Activated CD8-positive, alpha-beta T cell treated with anti-CD3 and anti-CD28 coated beads for 36 hours (primary cell): ENCODE results near the gene VTI1A. TPM values are rescaled to one million over a fixed set of nuclear protein-coding genes. Genes with fewer than 3 reads are reported as not detected.

Experiments used
- ATAC-seq: fragments of 200-7000 bp; cut with Tn5 transposase; one replicate; pipeline ENCODE4 v1.10.0; 2021; ENCODE audit warnings: mild to moderate bottlenecking, moderate library complexity
- CTCF ChIA-PET: fragments of 350-600 bp; sonication (Branson Sonifier 250); formaldehyde crosslinking; loops from one replicate; lab custom pipeline; 2021; ENCODE audit warnings: antibody characterized with exemption; lab: Charles Lee
- POLR2A ChIA-PET: fragments of 350-600 bp; sonication (Branson Sonifier 250); formaldehyde crosslinking; loops from one replicate; lab custom pipeline; 2021; ENCODE audit warnings: antibody characterized with exemption; lab: Charles Lee
- DNase-seq: peaks from one replicate; pipeline ENCODE4 v3.0.0-alpha.2; 2020
- H3K27ac Mint-ChIP-seq: one replicate; pipeline ENCODE4 v1.8.0; 2021; ENCODE audit warnings: mild to moderate bottlenecking, mixed read lengths
- H3K27me3 Mint-ChIP-seq: one replicate; pipeline ENCODE4 v1.8.0; 2021; ENCODE audit warnings: mixed read lengths
- H3K36me3 Mint-ChIP-seq: one replicate; pipeline ENCODE4 v1.8.0; 2021; ENCODE audit warnings: low read depth, mixed read lengths
- H3K4me1 Mint-ChIP-seq: one replicate; pipeline ENCODE4 v1.8.0; 2021; ENCODE audit warnings: low read depth, mixed read lengths
- H3K4me3 Mint-ChIP-seq: one replicate; pipeline ENCODE4 v1.8.0; 2021; ENCODE audit warnings: mild to moderate bottlenecking, moderate library complexity, mixed read lengths
- H3K9me3 Mint-ChIP-seq: one replicate; pipeline ENCODE4 v1.8.0; 2021; ENCODE audit warnings: mixed read lengths
- intact Hi-C: fragments of 100-400 bp; cut with micrococcal nuclease; formaldehyde crosslinking; loops from one replicate; pipeline ENCODE4 v1.10.0; 2022
- total RNA-seq, 2 experiments: library from RNA; stranded (reverse); gene quantifications; one replicate each; pipeline ENCODE4 v1.2.3, GENCODE V29; 2021
- TF ChIP-seq, protein P1 (sequence below): fragments of 200-600 bp; IDR thresholded peaks from one replicate; pipeline ENCODE4 v1.8.0; 2022; ENCODE audit warnings: antibody characterized with exemption, mild to moderate bottlenecking

Gene VTI1A
- total RNA-seq, 2 experiments from 2014 or later = 29.4 to 30.0 TPM

DNA sequence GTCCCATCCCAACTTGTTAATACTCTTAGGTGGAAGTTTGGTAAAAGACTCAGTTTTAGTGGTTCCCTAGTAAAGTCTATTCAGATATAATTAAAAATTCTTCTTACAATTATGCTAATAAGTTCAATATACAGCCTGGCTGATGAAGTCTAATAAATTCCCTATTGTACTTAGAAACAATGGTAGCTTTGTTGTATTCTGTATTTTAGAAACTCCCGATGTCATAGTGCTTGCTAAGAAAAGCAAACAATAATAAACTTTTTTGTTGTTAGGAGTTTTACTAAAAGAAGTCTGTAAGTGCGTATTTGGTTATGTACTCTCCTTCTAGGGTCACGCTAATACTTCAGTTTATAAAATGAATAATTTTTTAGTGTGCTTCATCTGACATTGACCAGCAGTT is 206.8 kb downstream of the VTI1A start:
- no peak overlapping the region for H3K4me3 Mint-ChIP-seq
- no peaks in the 10 kb centered on the region for H3K27me3 Mint-ChIP-seq
- H3K36me3 Mint-ChIP-seq = peaks cover 10% of the 10 kb centered on the region
- TF ChIP-seq, protein P1, sequence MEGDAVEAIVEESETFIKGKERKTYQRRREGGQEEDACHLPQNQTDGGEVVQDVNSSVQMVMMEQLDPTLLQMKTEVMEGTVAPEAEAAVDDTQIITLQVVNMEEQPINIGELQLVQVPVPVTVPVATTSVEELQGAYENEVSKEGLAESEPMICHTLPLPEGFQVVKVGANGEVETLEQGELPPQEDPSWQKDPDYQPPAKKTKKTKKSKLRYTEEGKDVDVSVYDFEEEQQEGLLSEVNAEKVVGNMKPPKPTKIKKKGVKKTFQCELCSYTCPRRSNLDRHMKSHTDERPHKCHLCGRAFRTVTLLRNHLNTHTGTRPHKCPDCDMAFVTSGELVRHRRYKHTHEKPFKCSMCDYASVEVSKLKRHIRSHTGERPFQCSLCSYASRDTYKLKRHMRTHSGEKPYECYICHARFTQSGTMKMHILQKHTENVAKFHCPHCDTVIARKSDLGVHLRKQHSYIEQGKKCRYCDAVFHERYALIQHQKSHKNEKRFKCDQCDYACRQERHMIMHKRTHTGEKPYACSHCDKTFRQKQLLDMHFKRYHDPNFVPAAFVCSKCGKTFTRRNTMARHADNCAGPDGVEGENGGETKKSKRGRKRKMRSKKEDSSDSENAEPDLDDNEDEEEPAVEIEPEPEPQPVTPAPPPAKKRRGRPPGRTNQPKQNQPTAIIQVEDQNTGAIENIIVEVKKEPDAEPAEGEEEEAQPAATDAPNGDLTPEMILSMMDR = no peak
- H3K9me3 Mint-ChIP-seq = no peaks in the 10 kb centered on the region
- POLR2A ChIA-PET = no interaction called here
- no peaks in the 10 kb centered on the region for H3K4me1 Mint-ChIP-seq
- no peak for ATAC-seq
- H3K27ac Mint-ChIP-seq = no peak overlapping the region
- CTCF ChIA-PET = no interaction called here
- intact Hi-C loops = no loop called here
- DNase-seq = no peak

DNA sequence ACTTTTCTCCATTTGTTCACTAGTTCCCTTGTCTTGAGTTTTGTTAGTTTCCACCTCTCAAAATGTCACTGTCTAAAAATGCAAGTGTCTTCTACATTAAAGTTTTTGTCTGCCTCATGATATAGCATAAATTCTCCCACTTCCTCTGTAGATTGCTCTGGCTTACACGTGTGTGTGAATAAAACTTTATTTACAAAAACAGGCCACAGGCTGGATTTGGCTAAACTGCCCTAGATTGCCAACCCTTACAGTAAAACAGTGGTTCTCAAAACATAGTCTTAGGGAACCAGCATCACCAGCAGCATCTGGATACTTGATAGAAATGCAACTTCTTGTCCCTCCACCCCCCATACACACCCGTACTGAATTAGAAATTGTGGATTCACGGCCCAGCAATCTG is 207.8 kb downstream of the VTI1A start:
- DNase-seq (no peak), ATAC-seq (no peak)
- H3K4me3 Mint-ChIP-seq = no peak overlapping the region
- no peaks in the 10 kb centered on the region for H3K4me1 Mint-ChIP-seq
- TF ChIP-seq, protein P1 = no peak
- no peak overlapping the region for H3K27ac Mint-ChIP-seq
- H3K36me3 Mint-ChIP-seq = peaks cover 15% of the 10 kb centered on the region
- POLR2A ChIA-PET = no interaction called here
- CTCF ChIA-PET = no interaction called here
- intact Hi-C loops = no loop called here
- H3K9me3 Mint-ChIP-seq = no peaks in the 10 kb centered on the region
- no peaks in the 10 kb centered on the region for H3K27me3 Mint-ChIP-seq

DNA sequence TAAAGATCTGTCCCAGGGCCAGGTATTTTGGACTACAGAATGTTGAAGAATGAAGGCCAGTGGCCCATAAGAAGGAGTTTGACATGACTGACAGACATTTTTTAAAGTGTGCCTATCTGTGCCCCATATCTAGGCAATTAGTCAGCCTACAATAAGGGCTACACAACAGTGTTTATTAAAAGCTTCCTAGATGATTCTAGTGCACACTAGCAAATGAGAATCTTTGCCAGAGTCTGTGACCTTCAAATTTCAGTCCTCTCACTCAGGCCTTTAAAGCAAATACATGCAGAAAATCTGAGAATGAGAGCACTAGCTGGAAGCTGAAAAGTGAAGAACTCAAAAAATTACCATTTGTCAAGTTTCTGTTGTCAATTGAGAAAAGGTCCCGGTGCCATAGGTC is 208.7 kb downstream of the VTI1A start:
- TF ChIP-seq, protein P1 = no peak
- Mint-ChIP-seq H3K27me3 (no peaks in the 10 kb centered on the region), H3K4me3 (no peak overlapping the region), H3K36me3 (peaks cover 20% of the 10 kb centered on the region), H3K27ac (no peak overlapping the region), H3K9me3 (no peaks in the 10 kb centered on the region), H3K4me1 (no peaks in the 10 kb centered on the region)
- DNase-seq (no peak), ATAC-seq (no peak)
- ChIA-PET CTCF (no interaction called here), POLR2A (interaction anchor here (0.6 kb wide), 1 partner anchor 867 kb away, joined by 3 read pairs; no protein-coding TSS in a partner anchor)
- intact Hi-C loops = no loop called here

DNA sequence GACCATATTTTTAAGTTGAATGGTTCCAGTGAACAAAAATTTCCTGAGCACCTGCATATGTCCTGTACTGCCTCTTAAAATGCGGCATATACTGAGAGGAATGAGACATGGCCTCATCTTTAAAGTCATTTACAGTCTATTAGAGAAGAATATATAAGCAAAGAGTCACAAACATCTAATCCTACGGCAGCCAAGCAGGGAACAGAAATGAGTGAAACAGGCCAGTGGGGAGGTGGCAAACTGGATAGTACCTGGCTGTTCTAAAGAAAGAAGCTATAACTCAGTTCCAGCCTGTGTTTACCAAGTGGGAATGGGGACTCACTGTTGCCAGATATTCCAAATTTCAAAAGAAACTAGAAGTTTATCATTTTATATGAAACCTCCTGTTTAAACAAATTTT is 211.4 kb downstream of the VTI1A start:
- H3K4me3 Mint-ChIP-seq = no peak overlapping the region
- H3K27me3 Mint-ChIP-seq = no peaks in the 10 kb centered on the region
- peaks cover 28% of the 10 kb centered on the region for H3K36me3 Mint-ChIP-seq
- intact Hi-C loops = no loop called here
- CTCF ChIA-PET = no interaction called here
- no peak for DNase-seq
- no peaks in the 10 kb centered on the region for H3K9me3 Mint-ChIP-seq
- no peak for ATAC-seq
- POLR2A ChIA-PET = no interaction called here
- no peak overlapping the region for H3K27ac Mint-ChIP-seq
- H3K4me1 Mint-ChIP-seq = no peaks in the 10 kb centered on the region
- TF ChIP-seq, protein P1 = no peak

DNA sequence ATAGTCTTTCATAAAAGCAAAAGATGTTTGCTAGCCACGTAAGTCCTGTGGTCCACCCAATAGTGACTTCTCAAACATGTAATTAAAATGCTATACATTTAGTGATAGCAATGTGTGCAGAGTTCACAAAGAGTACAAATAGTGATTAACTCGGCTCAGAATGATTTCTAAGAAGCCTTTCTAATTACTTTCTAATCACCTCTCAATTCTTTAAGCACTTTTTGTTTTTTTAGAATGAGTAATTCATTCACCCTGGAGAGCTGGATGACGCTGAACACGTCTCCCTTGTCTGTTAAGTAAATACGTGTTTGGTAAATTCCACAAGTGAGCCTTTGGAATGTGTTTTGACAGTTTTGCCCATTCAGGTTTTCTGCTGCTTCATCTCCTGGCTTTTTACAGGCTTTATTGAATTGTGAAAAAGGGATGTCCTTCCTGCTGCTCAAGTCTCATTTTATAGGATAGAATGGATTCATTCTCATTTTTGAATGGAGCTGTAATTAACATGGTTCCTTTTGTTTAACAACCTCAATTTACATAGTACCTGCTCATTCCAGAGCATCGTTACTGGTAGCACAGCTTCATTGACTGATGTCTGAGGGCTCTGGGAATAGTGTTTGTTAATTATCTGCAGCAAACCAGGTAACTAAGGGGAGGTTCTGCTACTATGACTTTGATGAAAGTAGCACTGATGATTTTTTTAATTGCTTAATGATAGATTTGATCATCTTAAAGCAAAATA is 212.1 kb downstream of the VTI1A start:
- H3K27me3 Mint-ChIP-seq = no peaks in the 10 kb centered on the region
- no peaks in the 10 kb centered on the region for H3K4me1 Mint-ChIP-seq
- no peak for DNase-seq
- ChIA-PET POLR2A (no interaction called here), CTCF (no interaction called here)
- intact Hi-C loops = no loop called here
- ATAC-seq = no peak
- peaks cover 30% of the 10 kb centered on the region for H3K36me3 Mint-ChIP-seq
- TF ChIP-seq, protein P1 = no peak
- H3K27ac Mint-ChIP-seq = no peak overlapping the region
- no peak overlapping the region for H3K4me3 Mint-ChIP-seq
- no peaks in the 10 kb centered on the region for H3K9me3 Mint-ChIP-seq
